HG02852 (cell line): ENCODE results near the gene C1orf35.

Experiments used
- ATAC-seq: cut with Tn5 transposase; IDR thresholded peaks from one replicate; pipeline ENCODE4 v1.9.1; 2021; ENCODE audit warnings: mild to moderate bottlenecking, moderate library complexity; ENCODE audit not compliant: unreplicated experiment

Gene C1orf35

GRCh38 chr1:228064741-228065542 lies 38.2 kb downstream of the C1orf35 start:
- ATAC-seq: no peak

GRCh38 chr1:228064296-228064695 lies 38.8 kb downstream of the C1orf35 start:
- ATAC-seq: no peak

GRCh38 chr1:228063251-228064191 lies 39.6 kb downstream of the C1orf35 start:
- ATAC-seq: no peak

- no peak for ATAC-seq
Measured at GRCh38 chr1:228062812-228063211, 40.3 kb downstream of the C1orf35 start.

GRCh38 chr1:228062085-228062791 lies 40.9 kb downstream of the C1orf35 start:
- ATAC-seq: no peak

GRCh38 chr1:228061411-228062084 lies 41.6 kb downstream of the C1orf35 start:
- ATAC-seq: no peak

GRCh38 chr1:228060458-228061190 lies 42.5 kb downstream of the C1orf35 start:
- ATAC-seq: no peak

GRCh38 chr1:228059634-228060457 lies 43.3 kb downstream of the C1orf35 start:
- no peak for ATAC-seq

- ATAC-seq: no peak
Measured at GRCh38 chr1:228058949-228059633, 44.0 kb downstream of the C1orf35 start.

- ATAC-seq: no peak
Measured at GRCh38 chr1:228058172-228058948, 44.8 kb downstream of the C1orf35 start.
